Stimulated activated CD4-positive, alpha-beta T cell treated with anti-CD3 and anti-CD28 coated beads, TNF-alpha, amount 100 ng/mL, for 24 hours (primary cell): ENCODE measurements around the gene MAGOHB.
A peak's percentile ranks its signal among the peaks of the same experiment; 100 is the strongest.
"Not testable (repeated sequence)": the region's sequence is repeated elsewhere in the genome, so short reads cannot be mapped to it uniquely, and the experiment has no call there.

Source experiments
- DNase-seq, 3 experiments: peaks; one replicate each; pipeline ENCODE4 v3.0.0-alpha.2; 2020; ENCODE audit warnings: low read depth in 3 of 3

The MAGOHB gene

DNA sequence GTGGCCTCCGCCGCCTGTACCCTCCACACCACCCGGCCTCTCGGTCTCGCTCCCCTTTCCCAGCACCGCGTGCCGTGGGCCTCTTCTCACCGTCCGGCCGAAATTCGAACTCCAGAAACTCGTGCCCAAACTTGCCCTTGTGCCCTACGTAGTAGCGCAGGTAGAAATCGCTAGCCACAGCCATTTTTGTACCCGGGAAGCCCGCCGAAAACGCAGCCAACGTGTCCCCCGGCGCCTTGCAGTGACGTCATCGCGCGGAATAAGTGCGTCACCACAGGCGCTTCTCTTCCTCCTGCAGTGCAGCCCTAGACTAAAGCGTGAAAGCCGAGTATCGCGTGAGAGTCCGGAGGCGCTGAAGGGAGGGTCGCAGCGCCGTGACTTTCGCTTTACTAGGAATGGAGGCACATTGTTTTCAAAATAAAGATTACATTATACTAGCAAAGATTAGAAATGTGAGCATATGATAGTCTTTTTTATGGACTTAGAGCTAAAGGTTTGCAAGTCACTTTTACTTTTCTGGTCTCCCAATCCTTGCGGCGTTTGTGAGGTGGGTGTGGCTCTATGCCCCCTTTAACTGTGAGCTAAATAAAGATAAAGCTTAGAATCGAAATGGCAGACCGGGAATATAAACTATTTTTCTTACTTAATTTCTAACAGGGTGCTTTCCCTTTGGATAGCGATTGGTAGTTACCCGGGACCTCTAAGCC is at the start of gene MAGOHB:
Gene MAGOHB, minus strand, starts transcription at position 261 of the 707 bp plus-strand sequence. Its CDS starts 77 bp downstream, at position 184.
- DNase-seq: peak; percentile 97 to 99 (median 99)

DNA sequence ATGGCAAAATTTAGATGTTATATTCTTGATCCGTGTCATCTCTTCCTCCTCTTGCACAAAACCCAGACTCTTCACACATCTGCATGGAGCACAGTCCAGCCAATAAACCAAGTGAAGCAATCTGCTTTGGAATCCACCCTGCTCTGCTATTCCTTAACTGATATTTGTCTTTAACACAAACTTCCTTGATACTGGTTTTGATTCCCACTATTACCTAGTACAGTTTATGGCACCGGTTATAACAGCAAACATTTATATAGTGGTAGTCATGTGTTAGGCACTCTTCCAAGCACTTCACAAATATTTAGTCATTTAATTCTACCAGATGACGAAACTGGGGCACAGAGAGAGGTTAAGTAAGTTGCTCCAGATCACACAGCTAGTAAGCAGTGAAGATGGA is 47.9 kb upstream of the MAGOHB start:
- no peak for DNase-seq

DNA sequence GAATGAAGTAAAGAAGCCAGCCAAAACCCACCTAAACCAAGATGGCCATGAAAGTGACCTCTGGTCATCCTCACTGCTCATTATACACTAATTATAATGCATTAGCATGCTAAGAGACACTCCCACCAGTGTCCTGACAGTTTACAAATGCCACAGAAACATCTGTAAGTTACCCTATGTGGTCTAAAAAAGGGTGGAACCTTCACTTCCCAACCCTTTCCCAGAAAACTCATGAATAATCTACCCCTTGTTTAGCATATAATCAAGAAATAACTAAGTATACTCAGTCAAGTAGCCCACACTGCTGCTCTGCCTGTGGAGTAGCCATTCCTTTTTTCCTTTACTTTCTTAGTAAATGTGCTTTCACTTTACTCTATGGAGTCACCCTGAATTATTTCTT is 40.6 kb upstream of the MAGOHB start:
- DNase-seq: no peak

DNA sequence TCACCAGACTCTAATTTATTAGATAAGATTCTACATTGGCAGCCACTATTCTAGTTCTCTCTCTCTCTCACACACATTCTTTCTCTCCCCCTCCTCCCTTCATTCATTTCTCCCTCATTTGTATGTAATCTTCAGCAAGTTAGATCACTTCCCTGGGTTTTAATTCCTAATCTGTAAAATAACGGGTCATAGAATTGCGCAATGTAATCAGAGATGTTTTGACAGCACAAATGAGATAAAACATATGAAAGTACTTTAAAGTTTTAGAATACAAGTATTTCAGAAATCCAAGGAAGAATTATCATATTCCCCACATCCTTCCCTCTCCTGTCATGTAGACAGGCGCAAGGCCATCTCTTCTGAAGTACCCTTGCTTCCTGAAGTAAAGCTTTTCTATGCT is 38.8 kb upstream of the MAGOHB start:
- DNase-seq: no peak

DNA sequence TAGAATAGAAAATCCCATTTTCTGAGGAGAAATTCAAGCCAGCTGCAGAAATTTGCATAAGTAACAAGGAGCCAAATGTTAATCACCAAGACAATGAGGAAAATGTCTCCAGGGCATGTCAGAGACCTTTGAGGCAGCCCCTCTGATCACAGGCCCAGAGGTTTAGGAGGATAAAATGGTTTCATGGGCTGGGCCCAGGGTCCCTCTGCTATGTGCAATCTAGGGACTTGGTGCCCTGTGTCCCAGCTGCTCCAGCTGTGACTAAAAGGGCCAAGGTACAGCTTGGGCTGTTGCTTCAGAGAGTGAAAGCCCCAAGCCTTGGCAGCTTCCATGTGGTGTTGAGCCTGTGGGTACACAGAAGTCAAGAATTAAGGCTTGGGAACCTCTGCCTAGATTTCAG is 33.2 kb upstream of the MAGOHB start:
- not testable (repeated sequence) for DNase-seq

DNA sequence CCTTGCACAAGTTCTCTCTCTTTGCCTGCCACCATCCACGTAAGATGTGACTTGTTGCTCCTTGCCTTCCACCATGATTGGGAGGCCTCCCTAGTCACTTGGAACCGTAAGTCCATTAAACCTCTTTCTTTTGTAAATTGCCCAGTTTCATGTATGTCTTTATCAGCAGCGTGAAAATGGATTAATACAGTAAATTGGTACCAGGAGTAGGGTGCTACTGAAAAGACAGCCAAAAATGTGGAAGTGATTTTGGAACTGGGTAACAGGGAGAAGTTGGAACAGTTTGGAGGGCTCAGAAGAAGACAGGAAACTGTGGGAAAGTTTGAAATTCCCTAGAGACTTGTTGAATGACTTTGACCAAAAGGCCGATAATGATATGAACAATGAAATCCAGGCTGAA is 32.5 kb upstream of the MAGOHB start:
- no peak for DNase-seq

DNA sequence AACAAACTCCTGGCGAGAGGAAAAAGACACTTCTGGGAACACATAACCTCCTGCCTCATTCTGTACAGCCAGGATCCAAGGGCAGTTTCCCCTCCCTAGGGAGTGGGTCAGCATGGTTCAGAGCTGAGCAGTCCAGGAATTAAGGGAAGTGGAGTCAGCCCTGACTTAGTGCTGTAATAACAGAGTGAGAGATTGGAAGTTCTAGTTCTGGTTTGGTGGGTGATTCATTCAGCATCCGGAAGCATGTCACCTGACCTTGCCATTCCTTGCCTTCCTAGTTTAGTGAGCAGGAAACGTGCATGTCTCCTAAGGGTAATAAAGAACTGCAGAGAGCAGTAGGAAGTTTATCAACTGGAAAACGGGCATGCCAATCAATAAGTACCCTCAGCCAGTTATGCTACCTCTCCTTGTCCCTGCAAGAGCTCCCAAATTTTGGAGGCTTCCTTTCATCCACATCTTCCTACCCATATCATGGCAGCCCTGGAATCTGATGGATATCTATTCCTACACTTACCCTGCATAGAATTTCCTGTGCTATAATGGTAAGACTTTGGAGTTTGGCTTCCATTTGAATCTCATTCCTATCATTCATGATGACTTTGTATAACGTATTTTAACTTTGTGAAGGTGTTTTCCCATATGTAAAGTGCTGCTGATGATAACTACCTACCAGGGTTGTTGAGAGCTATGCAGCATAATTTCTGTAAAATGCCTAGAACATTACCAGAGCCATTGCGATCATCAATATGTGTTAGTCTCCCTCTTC is 28.5 kb upstream of the MAGOHB start:
- DNase-seq: no peak

DNA sequence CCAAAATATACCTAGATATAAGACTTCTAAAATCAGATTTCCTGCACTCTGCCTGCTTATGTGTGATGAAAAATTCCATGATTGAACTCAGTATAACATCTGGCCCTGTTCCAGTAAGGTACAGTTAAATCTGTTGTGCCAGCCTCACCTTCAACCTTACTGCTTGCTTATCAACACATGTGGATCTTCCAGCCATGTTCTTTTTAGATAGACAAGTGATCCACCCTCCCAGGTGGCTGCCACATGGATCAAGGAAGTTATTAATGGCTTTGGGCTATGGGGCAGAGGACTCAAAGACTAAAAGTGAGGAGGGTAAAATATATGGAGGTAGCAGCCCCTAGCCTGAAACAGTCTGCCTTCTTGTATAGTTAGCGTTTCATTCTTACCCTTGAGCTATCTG is 25.3 kb upstream of the MAGOHB start:
- DNase-seq: no peak

DNA sequence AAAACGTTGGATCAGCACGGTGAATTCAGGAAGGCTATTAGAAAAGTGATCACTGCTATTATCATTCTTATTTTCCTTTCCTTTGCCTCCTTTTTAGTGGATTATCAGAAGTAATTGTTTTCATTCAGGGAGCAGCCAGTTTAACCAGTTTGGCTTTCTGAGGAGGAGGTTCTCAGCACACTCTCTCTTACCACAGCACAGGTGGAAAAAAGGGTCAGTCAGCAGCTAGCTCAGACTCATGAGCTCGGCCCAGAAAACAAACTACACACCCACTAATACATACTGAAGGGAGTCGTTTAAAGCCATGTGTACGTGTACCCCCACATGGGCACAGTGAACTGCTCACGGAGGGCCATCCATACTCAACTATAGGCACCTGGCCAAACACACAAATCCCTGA is 23.2 kb upstream of the MAGOHB start:
- no peak for DNase-seq

DNA sequence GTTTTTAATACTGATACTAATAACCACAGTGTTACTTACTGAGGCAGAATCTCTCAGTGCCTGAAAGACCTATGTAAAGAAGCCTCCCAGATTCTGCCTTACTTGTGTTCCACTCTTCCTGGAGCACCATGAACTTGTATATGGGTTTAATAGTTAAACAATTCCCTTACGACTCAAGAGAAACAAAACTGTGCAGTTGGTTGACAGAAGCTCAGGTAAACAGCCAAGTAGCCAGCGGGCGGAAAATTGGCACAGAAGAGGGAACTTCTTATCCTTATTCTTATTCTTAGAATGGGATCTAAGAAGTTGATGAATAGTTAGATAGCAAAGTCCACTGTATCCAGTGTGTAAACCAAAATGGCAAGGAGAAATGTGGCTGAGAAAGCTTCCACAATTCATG is 22.7 kb upstream of the MAGOHB start:
- DNase-seq: no peak

DNA sequence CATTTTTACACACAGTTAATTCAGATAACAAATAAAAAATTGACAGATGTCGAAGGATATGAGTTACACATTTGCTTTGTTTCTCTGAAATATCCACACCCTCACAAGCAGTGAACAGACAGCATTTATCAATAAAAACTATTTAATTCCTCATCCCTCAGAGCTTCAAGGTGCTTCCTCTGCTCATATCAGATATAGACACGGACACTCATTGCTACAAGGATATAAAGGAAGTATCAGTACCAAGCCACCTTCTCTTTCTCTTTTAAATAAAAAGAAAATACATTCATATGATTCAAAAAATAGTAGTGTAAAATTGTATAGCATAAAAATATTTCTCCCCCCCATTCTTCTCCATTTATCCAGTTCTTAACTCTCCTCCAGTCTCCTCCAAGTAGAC is 21.9 kb upstream of the MAGOHB start:
- DNase-seq: no peak

DNA sequence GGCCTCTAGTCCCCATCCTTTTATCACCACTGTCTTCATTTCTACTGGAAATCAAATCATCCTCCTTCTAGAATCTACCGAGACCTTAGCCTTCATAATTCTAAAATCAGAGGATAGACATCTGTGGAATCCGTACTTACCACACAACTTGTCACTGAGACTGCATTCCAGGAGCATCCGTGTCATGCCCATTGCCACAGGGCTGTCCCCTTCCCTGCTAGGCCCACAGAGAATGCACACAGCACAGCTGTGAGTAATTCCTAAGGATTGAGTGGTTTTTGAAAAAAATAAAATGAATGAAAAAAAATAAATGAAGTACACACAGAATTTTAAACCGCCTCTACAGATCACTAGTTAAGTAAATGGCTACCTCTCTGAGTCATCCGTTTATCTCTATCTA is 21.0 kb upstream of the MAGOHB start:
- DNase-seq: no peak

DNA sequence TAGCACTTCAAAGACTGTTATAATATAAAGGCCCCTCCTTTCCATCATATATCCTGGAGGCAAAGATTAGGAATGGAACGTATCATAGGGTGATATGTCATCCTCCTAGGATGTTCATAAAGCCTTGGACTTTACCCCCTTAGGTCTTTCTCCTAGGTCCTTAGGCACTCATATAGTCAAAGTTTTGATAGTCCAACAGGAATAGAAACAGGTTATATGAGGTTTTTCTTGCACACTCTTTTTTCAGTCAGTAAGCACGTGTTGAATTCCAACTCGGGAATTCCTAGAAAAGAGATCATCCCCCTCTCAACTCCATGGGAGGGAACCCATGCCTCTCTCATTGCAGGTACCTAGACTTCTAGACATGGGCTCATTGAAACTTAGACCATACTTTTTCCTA is 20.1 kb upstream of the MAGOHB start:
- DNase-seq: no peak

DNA sequence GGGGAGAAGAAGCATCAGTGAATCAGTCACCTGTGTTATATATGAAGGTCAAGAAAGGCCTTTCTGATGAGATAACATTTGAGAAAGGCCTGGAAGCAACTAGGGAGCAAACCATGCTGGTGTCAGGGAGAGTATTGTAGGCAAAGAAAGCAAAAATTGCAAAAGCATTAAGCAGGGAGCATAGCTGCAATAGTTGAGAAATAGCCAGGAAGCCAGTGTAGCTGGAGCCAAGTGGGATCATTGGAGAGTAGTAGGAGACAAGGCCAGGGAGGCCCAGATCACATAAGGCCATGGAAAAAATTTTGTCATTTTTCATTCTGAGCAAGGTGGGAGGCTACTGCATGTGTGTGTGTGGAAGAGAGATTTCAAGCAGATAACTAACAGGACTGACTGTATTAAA is 18.8 kb upstream of the MAGOHB start:
- no peak for DNase-seq

DNA sequence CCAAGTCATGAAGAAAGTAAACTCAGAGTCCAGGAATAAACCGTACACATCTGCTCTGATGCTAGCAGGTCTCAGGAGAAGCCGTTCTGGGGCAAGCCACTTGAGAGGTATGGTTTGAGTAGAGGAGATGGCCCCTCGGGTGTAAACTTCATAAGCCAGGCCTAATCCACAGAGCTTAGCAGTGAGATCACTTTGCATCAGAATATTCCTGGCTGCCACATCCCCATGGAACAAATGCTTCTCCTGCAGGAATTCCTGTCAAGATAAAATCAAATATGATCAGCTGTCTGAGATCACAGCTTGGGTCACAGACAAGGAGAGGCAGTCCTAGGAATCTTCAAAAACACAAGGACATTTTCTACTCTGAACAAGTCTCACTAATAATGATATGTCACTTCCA is 11.2 kb upstream of the MAGOHB start:
- no peak for DNase-seq

DNA sequence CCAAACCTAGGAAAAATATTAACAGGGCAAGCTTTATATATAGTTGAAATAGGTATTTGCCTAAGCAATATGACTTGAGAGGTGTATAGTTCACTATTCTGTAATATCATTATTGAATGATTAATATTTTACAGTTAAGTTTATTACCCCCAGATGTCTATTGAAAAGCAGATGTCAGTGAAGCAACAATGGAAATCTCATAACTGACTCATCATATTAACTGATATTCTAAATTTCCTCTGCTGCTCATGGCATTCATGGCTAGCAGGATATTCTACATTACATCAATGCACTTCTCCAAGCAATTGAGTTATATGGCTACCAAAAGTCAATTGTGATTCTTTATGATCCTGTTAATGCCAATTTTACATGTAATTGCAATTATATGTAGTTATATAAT is 9.7 kb upstream of the MAGOHB start:
- no peak for DNase-seq

DNA sequence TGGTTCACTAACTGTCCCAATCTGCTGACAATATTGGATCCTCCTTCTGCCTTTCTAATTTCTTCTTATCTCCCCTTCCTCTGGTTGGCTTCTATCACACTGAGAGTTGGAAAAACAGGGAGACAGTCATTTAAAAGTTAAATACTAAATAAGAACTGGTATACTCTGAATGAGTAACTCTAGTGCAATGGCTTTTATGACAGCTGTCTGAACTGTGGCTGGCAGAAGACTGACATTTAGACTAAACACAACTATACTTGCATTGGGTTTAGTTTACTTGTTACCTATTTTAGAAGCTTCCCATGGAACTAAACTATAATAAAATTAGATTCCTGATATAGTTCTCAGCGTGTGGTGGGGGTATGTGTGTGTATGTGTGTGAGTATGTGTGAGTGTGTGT is 7.9 kb upstream of the MAGOHB start:
- DNase-seq: no peak

DNA sequence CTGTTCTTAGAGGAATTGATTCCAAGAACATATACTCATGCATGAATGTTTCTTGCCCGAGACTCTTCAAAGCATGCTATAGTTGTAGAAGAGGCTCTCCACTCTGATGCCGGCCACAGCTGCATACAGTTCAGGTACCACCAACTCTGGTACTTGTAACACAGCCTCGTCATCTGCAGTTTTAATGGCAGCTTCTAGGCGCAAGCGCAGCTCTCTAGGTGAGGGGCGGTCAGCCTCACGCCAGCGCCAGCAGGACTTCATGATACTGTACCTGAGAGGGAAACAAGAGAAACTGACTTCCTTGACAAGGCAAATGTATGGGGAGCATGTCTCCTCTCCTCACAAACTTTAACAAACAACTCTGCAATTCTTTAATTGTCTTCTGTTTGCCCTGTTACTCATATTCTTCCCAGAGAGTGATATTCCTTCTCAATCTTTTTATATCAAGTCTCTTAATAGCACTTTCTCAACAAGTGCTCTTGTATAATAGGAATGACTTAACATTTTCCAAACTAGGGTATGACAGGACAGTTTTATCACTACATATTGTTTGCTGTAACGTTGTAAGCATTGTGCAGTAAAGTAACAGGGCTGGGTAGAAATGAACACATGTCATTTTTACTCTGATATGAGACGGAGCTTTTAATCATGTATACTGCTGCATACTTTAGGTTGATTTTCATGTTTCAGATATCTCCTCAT is 6.8 kb upstream of the MAGOHB start:
- DNase-seq: no peak

DNA sequence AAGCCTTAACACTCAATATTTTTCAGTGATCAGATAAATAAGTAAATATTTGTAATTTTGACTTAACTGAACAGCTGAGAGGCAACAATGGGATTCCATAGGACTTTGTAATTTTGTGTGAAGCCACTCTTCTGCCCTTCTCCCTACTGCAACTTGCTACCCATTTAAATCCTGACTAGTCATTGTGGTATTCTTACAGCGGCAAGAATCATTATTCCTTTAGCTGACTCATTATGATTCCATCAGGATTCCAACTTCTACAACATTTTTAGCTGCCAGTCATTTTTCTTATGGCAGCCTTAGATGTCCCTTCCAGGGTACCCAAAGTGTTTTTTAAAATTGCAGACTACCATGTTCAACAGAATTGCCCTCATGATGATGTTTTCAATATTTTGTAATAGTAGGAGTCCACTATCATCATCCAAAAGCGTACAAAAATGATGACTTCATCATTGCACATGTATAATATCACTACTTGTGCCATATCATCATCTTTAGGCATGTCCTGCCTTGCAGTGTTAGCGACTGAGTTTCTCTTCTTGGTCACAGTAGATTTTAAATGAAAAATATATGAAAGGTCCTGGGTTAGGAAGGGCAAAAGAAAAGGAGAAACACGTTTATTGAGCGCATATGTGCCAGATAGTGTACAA is 5.1 kb upstream of the MAGOHB start:
- no peak for DNase-seq

DNA sequence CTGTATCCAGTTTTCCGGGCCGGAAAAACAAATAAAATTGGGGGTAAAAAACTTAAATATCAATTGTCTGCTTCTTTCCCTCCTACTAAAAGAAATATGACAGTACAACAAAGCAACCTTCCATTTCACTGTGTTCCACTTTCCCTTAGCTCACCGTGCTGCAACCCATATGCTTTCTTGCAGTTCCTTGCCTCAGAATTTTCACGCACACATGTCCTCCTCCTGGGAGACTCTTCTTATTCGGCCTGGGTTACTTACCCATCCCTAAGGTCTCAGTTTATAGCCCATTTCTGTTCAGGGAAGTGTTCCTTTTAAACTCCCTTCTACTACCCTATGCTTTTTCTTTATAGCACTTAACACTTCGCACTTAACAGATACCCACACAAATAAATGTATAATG is 4.5 kb upstream of the MAGOHB start:
- DNase-seq: no peak

DNA sequence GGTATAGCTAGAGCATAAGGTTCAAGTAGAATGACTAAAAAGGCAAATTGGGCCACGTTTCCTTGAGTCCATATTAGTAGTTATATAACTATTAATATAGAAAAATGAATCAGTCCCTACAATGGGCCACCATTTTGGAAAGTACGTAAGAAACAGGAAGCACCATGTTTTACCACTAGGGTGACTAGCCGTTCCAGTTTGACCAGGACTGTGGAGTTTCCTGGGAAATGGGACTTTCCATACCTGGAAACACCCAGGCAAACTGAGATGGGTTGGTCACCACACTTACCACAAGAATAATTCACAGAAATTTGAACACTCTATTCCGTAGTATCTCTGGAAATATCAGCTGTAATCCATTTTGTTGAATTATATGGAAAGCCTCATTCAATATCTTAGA is 2.1 kb upstream of the MAGOHB start:
- no peak for DNase-seq

DNA sequence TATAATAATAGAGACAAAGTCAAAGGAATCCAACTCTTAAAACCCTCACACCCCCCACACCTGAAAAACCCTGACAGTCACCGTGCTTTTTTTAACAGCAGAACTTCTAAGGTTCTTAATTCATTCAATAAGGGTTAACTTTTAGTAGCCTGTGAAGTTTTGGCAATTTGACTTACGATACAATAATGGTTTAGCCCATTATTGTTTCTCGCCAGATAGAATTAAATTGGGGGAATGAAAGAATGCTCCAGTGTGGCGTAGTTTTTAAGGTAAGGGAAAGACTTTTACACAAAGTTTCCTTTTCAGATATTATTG is 604 bp upstream of the MAGOHB start:
- DNase-seq: no peak

DNA sequence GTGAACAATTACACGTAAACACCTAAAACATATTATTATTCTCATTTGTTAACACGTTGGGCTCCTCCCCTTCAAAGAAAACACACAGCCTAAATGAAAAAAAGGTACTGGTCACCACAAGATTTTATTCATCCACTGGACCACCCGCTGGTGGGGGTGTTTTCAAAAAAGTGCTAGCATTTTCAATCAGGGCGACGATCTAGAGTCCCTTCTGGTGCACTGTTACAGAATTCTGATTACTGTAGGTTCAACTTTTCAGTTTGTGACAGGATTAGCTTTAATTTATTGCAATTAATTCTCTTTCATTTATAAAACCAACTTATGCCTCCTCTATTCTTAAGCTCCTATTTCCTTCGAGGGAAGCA is 443 bp downstream of the MAGOHB start:
- no peak for DNase-seq
